Measurements from ENCODE around the gene INTS11. TPM values are rescaled to one million over a fixed set of nuclear protein-coding genes. Genes with fewer than 3 reads are reported as not detected.

The INTS11 gene
- polyA plus RNA-seq, 3 donors: 85.7 to 89.1 (median 87.4) TPM

GRCh38 chr1:1345384-1345783, 20.9 kb upstream of the INTS11 start:
- DNase-seq (ENCODE audit: low read depth in 3 of 3, low spot score in 2 of 3): no peak

- no peak for DNase-seq (ENCODE audit: low read depth in 3 of 3, low spot score in 2 of 3)
Measured at GRCh38 chr1:1344655-1345361, 20.3 kb upstream of the INTS11 start.

- no peak for DNase-seq (ENCODE audit: low read depth in 3 of 3, low spot score in 2 of 3)
Measured at GRCh38 chr1:1343811-1344421, 19.5 kb upstream of the INTS11 start.

- no peak for DNase-seq (ENCODE audit: low read depth in 3 of 3, low spot score in 2 of 3)
Measured at GRCh38 chr1:1342584-1343115, 18.2 kb upstream of the INTS11 start.

- DNase-seq (ENCODE audit: low read depth in 3 of 3, low spot score in 2 of 3): no peak
Measured at GRCh38 chr1:1342061-1342562, 17.7 kb upstream of the INTS11 start.

GRCh38 chr1:1341549-1342021, 17.1 kb upstream of the INTS11 start:
- no peak for DNase-seq (ENCODE audit: low read depth in 3 of 3, low spot score in 2 of 3)

GRCh38 chr1:1340791-1341548, 16.5 kb upstream of the INTS11 start:
- DNase-seq (ENCODE audit: low read depth in 3 of 3, low spot score in 2 of 3): no peak

- no peak for DNase-seq (ENCODE audit: low read depth in 3 of 3, low spot score in 2 of 3)
Measured at GRCh38 chr1:1340185-1340584, 15.7 kb upstream of the INTS11 start.

- no peak for DNase-seq (ENCODE audit: low read depth in 3 of 3, low spot score in 2 of 3)
Measured at GRCh38 chr1:1338278-1338677, 13.8 kb upstream of the INTS11 start.

- no peak for DNase-seq (ENCODE audit: low read depth in 3 of 3, low spot score in 2 of 3)
Measured at GRCh38 chr1:1337793-1338147, 13.3 kb upstream of the INTS11 start.

- DNase-seq (ENCODE audit: low read depth in 3 of 3, low spot score in 2 of 3): no peak
Measured at GRCh38 chr1:1336931-1337792, 12.7 kb upstream of the INTS11 start.

- no peak for DNase-seq (ENCODE audit: low read depth in 3 of 3, low spot score in 2 of 3)
Measured at GRCh38 chr1:1336446-1336845, 12.0 kb upstream of the INTS11 start.

- DNase-seq (ENCODE audit: low read depth in 3 of 3, low spot score in 2 of 3): no peak
Measured at GRCh38 chr1:1335792-1336248, 11.4 kb upstream of the INTS11 start.

GRCh38 chr1:1335283-1335682, 10.8 kb upstream of the INTS11 start:
- no peak for DNase-seq (ENCODE audit: low read depth in 3 of 3, low spot score in 2 of 3)

- no peak for DNase-seq (ENCODE audit: low read depth in 3 of 3, low spot score in 2 of 3)
Measured at GRCh38 chr1:1334835-1335234, 10.4 kb upstream of the INTS11 start.

- no peak for DNase-seq (ENCODE audit: low read depth in 3 of 3, low spot score in 2 of 3)
Measured at GRCh38 chr1:1333551-1334241, 9.2 kb upstream of the INTS11 start.

GRCh38 chr1:1332774-1333480, 8.5 kb upstream of the INTS11 start:
- no peak for DNase-seq (ENCODE audit: low read depth in 3 of 3, low spot score in 2 of 3)

GRCh38 chr1:1332031-1332755, 7.7 kb upstream of the INTS11 start:
- no peak for DNase-seq (ENCODE audit: low read depth in 3 of 3, low spot score in 2 of 3)

Measured in right renal cortex interstitium (tissue), 3 donors.